GM18867 (cell line): Measurements from ENCODE around the gene METAP1D.

Experiments used
- ATAC-seq: cut with Tn5 transposase; IDR thresholded peaks from one replicate; pipeline ENCODE4 v1.9.1; 2021; ENCODE audit warnings: mild to moderate bottlenecking, moderate library complexity; ENCODE audit not compliant: unreplicated experiment

METAP1D gene

GRCh38 chr2:172079416-172079815, 79.7 kb downstream of the METAP1D start:
- ATAC-seq = no peak

GRCh38 chr2:172079838-172080640, 80.3 kb downstream of the METAP1D start:
- ATAC-seq = no peak

DNA sequence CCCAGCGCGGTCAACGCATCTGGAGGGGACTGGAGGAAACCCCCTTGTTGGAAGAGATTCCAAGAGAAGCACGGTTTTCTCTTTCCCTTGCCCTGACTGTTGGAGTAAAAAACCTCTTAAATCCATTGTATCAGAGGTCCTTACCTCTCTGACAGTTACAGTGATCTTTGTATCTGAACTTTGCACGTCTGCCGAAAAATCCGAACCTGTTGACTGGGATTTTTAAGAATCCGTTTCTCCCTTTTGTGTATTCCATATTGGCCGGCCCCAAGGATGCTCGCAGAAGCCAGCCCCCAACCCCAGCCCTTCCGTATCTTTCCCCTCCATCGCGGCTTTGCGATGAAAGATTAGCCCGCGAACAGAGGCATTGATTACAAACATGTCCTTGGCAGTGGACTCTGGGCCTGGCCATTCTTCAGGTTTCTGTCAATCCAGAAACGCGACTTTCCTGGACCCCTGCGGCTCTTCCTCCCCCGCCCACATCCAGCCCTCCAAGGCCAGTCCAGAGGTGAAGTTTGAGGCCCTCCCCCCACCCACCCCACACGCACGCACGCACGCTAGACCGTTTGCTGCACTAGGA, 81.0 kb downstream of the METAP1D start:
- no peak for ATAC-seq

- ATAC-seq = no peak
Observed at GRCh38 chr2:172081221-172082022, 81.7 kb downstream of the METAP1D start.

- no peak for ATAC-seq
Observed at GRCh38 chr2:172082105-172082943, 82.6 kb downstream of the METAP1D start.

DNA sequence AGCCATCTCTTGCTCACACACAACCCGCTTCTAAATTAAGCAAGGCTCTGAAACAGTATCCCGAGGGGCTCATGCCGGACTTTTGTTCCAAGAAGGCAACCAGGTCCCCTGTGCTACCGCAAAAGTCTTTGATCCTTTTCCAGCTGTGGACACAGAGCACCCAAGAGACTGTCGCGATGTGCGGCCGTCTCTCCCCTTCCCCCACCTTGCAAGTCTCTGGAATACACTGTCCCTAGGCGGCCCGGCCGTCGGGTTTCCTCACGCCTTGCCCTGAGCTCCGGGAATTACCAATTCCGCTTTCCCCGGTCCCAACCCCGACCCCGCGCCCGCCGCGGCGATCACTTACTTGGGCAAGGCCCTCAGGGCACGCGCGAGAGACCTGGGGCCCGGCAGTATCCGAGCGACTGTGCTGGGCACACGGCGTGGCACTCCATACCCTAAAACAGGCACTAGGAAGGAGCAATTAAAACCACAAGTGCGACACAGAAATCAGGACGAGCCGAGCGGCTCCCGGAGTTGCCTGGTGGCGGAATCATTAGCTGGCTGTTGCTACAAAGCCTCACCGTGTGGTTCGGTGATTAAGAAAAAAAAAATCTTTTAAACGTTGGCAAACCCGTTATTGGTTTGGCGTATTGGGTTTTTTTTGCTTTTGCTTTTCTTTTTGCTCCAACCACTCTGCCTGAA, 83.3 kb downstream of the METAP1D start:
- ATAC-seq = no peak

- no peak for ATAC-seq
Observed at GRCh38 chr2:172083628-172084394, 84.1 kb downstream of the METAP1D start.

DNA sequence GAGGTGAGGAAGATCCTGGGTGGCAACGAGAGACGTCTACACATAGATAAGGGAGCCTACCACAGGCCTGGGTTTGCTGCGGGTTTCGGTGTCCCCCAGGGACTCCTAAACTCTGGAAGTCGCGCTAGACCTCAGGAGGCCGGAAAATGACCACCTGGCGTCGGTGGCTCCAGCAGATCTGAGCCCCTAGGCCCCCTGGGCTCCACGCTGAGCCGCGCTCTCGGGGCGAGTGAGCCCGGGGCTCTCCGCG, 84.6 kb downstream of the METAP1D start:
- ATAC-seq = no peak

DNA sequence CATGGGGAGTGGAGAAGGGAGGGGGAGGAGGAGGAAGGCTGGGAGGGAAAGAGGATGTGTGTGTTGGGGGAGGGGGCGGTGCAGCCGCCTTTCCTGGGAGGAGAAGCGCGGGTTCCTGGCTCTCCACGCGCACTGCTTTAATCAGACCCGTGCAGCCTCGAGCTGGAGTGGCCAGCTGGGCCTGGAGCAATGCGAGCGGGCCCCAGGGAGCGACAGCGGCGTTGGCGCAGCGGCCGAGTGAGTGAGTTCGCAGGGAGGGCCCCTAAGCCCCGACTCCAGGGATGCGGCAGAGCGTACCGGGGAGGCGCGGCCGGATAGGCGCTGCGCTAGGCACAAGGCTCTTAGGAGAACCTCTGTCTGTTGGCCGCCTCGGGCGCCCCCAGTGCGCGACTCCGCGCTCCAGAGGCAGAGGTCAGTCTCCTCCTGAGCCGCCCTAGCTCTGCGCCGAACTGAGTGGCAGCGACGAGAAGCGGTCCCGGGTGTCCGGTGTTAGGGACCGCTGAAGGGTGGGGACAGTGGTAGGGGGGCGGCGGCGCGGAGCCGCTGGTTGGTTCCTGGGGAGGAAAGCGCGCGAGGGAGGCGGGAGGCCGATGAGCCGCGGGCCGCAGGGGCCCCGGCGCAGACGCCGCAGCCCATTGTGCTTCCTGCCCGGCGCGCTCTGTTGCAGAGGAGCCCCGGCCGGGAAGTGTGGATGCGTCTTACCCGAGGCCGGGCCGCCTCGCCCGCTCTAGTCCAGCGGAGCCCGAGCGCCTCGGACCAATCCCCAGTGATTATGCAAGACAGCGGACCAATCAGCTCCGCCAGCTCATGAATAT, 85.1 kb downstream of the METAP1D start:
- ATAC-seq = peak; percentile 92

GRCh38 chr2:172085460-172086159, 85.9 kb downstream of the METAP1D start, which contains the start of gene DLX1:
DLX1 (plus strand) TSS chr2:172085507; CDS start chr2:172085678, 171 bp downstream.
- peak; percentile 11 for ATAC-seq

GRCh38 chr2:172086241-172087206, 86.8 kb downstream of the METAP1D start:
- peak; percentile 32 for ATAC-seq

GRCh38 chr2:172087207-172087779, 87.5 kb downstream of the METAP1D start:
- ATAC-seq = no peak

- ATAC-seq = no peak
Observed at GRCh38 chr2:172087780-172088244, 88.1 kb downstream of the METAP1D start.

DNA sequence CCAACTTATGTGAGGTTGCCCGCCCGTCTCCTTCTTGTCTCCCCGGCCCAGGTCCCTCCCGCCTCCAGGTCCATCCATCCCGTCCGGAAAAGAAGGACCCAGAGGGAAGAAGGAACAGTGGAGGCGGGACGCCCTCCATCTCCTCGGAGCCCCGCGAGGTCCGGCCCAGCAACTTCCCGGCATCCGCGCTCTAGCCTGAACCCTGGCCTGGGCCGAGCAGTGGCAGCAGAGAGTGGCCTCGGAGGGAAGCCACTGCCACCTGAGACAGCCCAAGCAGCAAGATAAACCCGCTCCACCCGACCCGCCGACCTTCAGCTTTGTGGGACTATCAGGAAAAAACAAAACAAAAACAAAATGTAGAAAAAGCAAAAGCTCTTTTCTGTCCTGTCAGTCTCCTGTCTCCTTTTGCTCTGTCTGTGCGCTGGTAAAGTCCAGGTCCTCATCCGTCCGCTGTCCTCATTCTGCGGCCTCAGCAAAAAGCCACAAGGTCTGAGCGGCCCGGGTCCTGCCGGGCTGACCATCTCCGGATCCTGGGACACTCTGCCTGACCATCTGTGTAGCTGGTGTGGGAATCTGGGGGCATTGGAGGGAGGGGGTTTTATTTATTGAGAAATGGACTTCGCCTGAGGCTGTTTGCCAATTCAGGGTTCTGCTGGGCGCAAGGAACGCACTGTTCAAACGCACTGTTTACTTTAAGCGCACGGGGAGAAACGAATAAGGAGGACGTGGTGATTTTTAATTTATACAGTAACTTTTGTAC, 88.7 kb downstream of the METAP1D start:
- ATAC-seq = no peak

DNA sequence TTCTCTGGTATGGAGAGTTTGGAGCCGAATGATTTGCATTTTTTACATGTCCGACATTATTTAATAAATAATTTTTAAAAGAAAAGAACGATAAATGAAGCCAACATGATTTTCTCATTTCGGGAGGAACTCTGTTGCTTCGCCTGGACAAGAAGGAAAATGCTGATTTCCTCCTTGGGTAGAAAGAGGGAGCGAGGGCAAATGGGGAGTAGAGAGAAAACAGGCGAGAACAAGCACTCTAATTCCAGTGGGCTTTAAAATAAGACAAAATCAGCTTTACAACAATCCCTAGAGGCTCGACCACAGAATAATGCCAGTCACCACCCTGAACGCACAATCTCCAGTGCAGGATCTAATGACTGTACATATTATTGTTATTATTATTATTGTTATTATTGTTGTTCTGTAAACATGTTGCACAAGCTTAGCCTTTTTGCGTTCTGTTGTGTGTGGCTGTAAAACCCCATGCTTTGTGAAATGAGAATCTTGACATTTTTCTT, 89.3 kb downstream of the METAP1D start:
- no peak for ATAC-seq

- no peak for ATAC-seq
Observed at GRCh38 chr2:172089633-172090032, 89.9 kb downstream of the METAP1D start.
